Activated CD8-positive, alpha-beta T cell treated with anti-CD3 and anti-CD28 coated beads for 36 hours (primary cell): ENCODE measurements around the gene TMEM97. TPM values are rescaled to one million over a fixed set of nuclear protein-coding genes. Genes with fewer than 3 reads are reported as not detected.

Experiments used
- ATAC-seq: fragments of 200-7000 bp; cut with Tn5 transposase; one replicate; pipeline ENCODE4 v1.10.0; 2021; ENCODE audit warnings: mild to moderate bottlenecking, moderate library complexity
- CTCF ChIA-PET: fragments of 350-600 bp; sonication (Branson Sonifier 250); formaldehyde crosslinking; loops from one replicate; lab custom pipeline; 2021; ENCODE audit warnings: antibody characterized with exemption; lab: Charles Lee
- POLR2A ChIA-PET: fragments of 350-600 bp; sonication (Branson Sonifier 250); formaldehyde crosslinking; loops from one replicate; lab custom pipeline; 2021; ENCODE audit warnings: antibody characterized with exemption; lab: Charles Lee
- DNase-seq: peaks from one replicate; pipeline ENCODE4 v3.0.0-alpha.2; 2020
- H3K27ac Mint-ChIP-seq: one replicate; pipeline ENCODE4 v1.8.0; 2021; ENCODE audit warnings: mild to moderate bottlenecking, mixed read lengths
- H3K27me3 Mint-ChIP-seq: one replicate; pipeline ENCODE4 v1.8.0; 2021; ENCODE audit warnings: mixed read lengths
- H3K36me3 Mint-ChIP-seq: one replicate; pipeline ENCODE4 v1.8.0; 2021; ENCODE audit warnings: low read depth, mixed read lengths
- H3K4me1 Mint-ChIP-seq: one replicate; pipeline ENCODE4 v1.8.0; 2021; ENCODE audit warnings: low read depth, mixed read lengths
- H3K4me3 Mint-ChIP-seq: one replicate; pipeline ENCODE4 v1.8.0; 2021; ENCODE audit warnings: mild to moderate bottlenecking, moderate library complexity, mixed read lengths
- H3K9me3 Mint-ChIP-seq: one replicate; pipeline ENCODE4 v1.8.0; 2021; ENCODE audit warnings: mixed read lengths
- CTCF ChIP-seq: fragments of 200-600 bp; IDR thresholded peaks from one replicate; pipeline ENCODE4 v1.8.0; 2022; ENCODE audit warnings: antibody characterized with exemption, mild to moderate bottlenecking
- intact Hi-C: fragments of 100-400 bp; cut with micrococcal nuclease; formaldehyde crosslinking; loops from one replicate; pipeline ENCODE4 v1.10.0; 2022
- total RNA-seq, 2 experiments: library from RNA; stranded (reverse); gene quantifications; one replicate each; pipeline ENCODE4 v1.2.3, GENCODE V29; 2021

TMEM97 gene
- total RNA-seq, 2 experiments from 2014 or later = 36.1 to 36.2 TPM

- TF ChIP-seq CTCF = no peak
- DNase-seq (no peak), ATAC-seq (no peak)
- peaks cover 27% of the 10 kb centered on the region for H3K4me1 Mint-ChIP-seq
- no peaks in the 10 kb centered on the region for H3K27me3 Mint-ChIP-seq
- H3K36me3 Mint-ChIP-seq = peaks cover 11% of the 10 kb centered on the region
- no peak overlapping the region for H3K27ac Mint-ChIP-seq
- CTCF ChIA-PET = interaction anchor here (0.9 kb wide), 1 partner anchor 81 kb away, joined by 3 read pairs; no protein-coding TSS in a partner anchor
- H3K4me3 Mint-ChIP-seq = no peak overlapping the region
- POLR2A ChIA-PET = interaction anchor here (1.5 to 5.8 kb wide), 2 partner anchors 13 to 14 kb away, joined by 3 to 51 read pairs; partner anchors contain the start of gene TMEM97
- intact Hi-C loops = no loop called here
- no peaks in the 10 kb centered on the region for H3K9me3 Mint-ChIP-seq
Measured at GRCh38 chr17:28331891-28332420, 13.0 kb downstream of the TMEM97 start.

GRCh38 chr17:28333083-28333746 lies 14.2 kb downstream of the TMEM97 start:
- Mint-ChIP-seq H3K27me3 (no peaks in the 10 kb centered on the region), H3K9me3 (no peaks in the 10 kb centered on the region), H3K36me3 (peaks cover 8% of the 10 kb centered on the region), H3K27ac (no peak overlapping the region), H3K4me3 (peak overlapping the region; percentile 84), H3K4me1 (peaks cover 24% of the 10 kb centered on the region)
- intact Hi-C loops = no loop called here
- ATAC-seq (no peak), DNase-seq (no peak)
- ChIA-PET CTCF (interaction anchor here (1.4 to 2.7 kb wide), 2 partner anchors 13 to 439 kb away, joined by 4 to 12 read pairs; partner anchors contain the start of gene TMEM97), POLR2A (interaction anchor here (3.6 to 5.8 kb wide), 2 partner anchors 14 kb away, joined by 29 to 51 read pairs; partner anchors contain the start of gene TMEM97)
- TF ChIP-seq CTCF = no peak

GRCh38 chr17:28334171-28334570 lies 15.2 kb downstream of the TMEM97 start:
- Mint-ChIP-seq H3K27me3 (no peaks in the 10 kb centered on the region), H3K4me1 (peaks cover 29% of the 10 kb centered on the region), H3K36me3 (peaks cover under 1% of the 10 kb centered on the region), H3K27ac (peak overlapping the region; percentile 73), H3K4me3 (peak overlapping the region; percentile 84), H3K9me3 (no peaks in the 10 kb centered on the region)
- intact Hi-C loops = no loop called here
- ATAC-seq (no peak), DNase-seq (no peak)
- POLR2A ChIA-PET = interaction anchor here (1.9 to 3.6 kb wide), 3 partner anchors 8 to 23 kb away, joined by 11 to 29 read pairs (median 22); partner anchors contain the start of genes POLDIP2 and TMEM97
- no peak for TF ChIP-seq CTCF
- CTCF ChIA-PET = interaction anchor here (2.7 kb wide), 1 partner anchor 14 kb away, joined by 12 read pairs; the partner anchor contains the start of gene TMEM97

GRCh38 chr17:28334666-28335200 lies 15.7 kb downstream of the TMEM97 start:
- CTCF ChIA-PET = interaction anchor here (1.1 to 2.7 kb wide), 7 partner anchors 9 to 83 kb away, joined by 3 to 19 read pairs (median 8); partner anchors contain the start of genes POLDIP2 and TMEM97
- Mint-ChIP-seq H3K27ac (peak overlapping the region; percentile 73), H3K27me3 (no peaks in the 10 kb centered on the region), H3K4me3 (peak overlapping the region; percentile 84), H3K9me3 (no peaks in the 10 kb centered on the region), H3K4me1 (peaks cover 29% of the 10 kb centered on the region), H3K36me3 (no peaks in the 10 kb centered on the region)
- no peak for TF ChIP-seq CTCF
- intact Hi-C loops = no loop called here
- POLR2A ChIA-PET = interaction anchor here (0.8 to 3.6 kb wide), 6 partner anchors 9 to 30 kb away, joined by 3 to 29 read pairs (median 8); partner anchors contain the start of genes POLDIP2, SEBOX and TMEM97
- DNase-seq = peak; percentile 28
- ATAC-seq = no peak
